ENCODE measurements around the gene ATL1. TPM values are rescaled to one million over a fixed set of nuclear protein-coding genes. Genes with fewer than 3 reads are reported as not detected.

The ATL1 gene
- total and polyA plus RNA-seq, 2 of the 4 experiments (the other 2 are of a cell fraction), result 6.0 to 12.2 TPM

DNA sequence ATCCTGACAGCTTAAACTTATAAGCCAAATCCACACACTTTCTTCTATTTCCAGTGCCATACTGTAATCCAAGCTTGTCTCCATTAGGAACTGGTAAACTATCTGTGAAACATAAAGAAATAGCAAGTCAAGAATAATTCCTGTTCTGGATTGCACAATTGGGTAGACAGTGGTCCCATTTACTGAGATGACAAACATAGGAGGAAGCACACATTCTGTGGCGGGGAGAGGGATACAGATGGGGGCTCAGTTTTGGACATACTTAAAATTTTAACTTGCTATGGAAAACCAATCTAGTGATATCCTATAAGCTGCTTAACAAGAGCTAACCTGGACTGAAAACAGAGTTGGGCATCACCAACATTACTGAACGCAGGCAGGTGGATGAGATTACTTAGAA lies 43.9 kb upstream of the ATL1 start:
- Histone ChIP-seq H3K4ac (ENCODE audit: low read depth, low read length) (no peak overlapping the region), H2BK15ac (ENCODE audit: low read depth, low read length) (no peak overlapping the region), H2AK5ac (ENCODE audit: low read depth, low read length) (no peak overlapping the region), H3K56ac (ENCODE audit: extremely low read depth, insufficient read depth, low read length) (no peak overlapping the region), H3K9me1 (ENCODE audit: insufficient read depth, low read length) (peaks cover 4% of the 10 kb centered on the region), H4K91ac (ENCODE audit: insufficient read depth, low read depth, low read length) (no peak overlapping the region), H3K79me1 (ENCODE audit: low read depth in 1 of 2, low read length in 2 of 2) (peaks cover 19 to 45% of the 10 kb centered on the region in 2 experiments), H3K4me3 (ENCODE audit: insufficient read depth, low read depth, low read length) (no peak overlapping the region), H4K20me1 (ENCODE audit: insufficient read depth, low read length) (peaks cover 75% of the 10 kb centered on the region), H3K14ac (replicated peaks; ENCODE audit: low read depth, low read length) (no peak overlapping the region), H2AK9ac (replicated peaks; ENCODE audit: low read depth, low read length, poor library complexity) (no peak overlapping the region), H3K4me1 (ENCODE audit: control insufficient read depth, insufficient read depth, low read length) (peaks cover under 1% of the 10 kb centered on the region; the same call in 1 of the 2 replicates), H3K9me3 (ENCODE audit: control insufficient read depth, insufficient read depth, low read length) (no peaks in the 10 kb centered on the region), H4K5ac (ENCODE audit: low read depth, low read length) (no peak overlapping the region), H4K8ac (ENCODE audit: low read depth in 2 of 2, low read length in 2 of 2) (no peak overlapping the region), H2BK120ac (ENCODE audit: low read depth, low read length) (no peak overlapping the region), H3K9ac (ENCODE audit: low read depth, low read length) (no peak overlapping the region), H2AFZ (replicated peaks; ENCODE audit: low read length, poor library complexity) (no peak overlapping the region), H3K18ac (ENCODE audit: low read depth, low read length) (no peak overlapping the region), H3K27me3 (ENCODE audit: control insufficient read depth, insufficient read depth, low read length) (no peaks in the 10 kb centered on the region), H2BK5ac (ENCODE audit: low read depth, low read length, poor library complexity, severe bottlenecking) (no peak overlapping the region), H2BK20ac (ENCODE audit: low read depth, low read length) (no peak overlapping the region), H3K23ac (ENCODE audit: low read depth, low read length) (no peak overlapping the region), H3K27ac (ENCODE audit: insufficient read depth, low read length) (no peak overlapping the region), H3K36me3 (ENCODE audit: control insufficient read depth, insufficient read depth, low read length) (peaks cover 12% of the 10 kb centered on the region), H3K4me2 (ENCODE audit: low read depth, low read length) (no peak overlapping the region)
- in situ Hi-C loops (cut with MboI; ENCODE audit: low sequenced_read_pairs) (no loop called here), dilution Hi-C loops (cut with HindIII; ENCODE audit: low sequenced_read_pairs, unreplicated experiment) (no loop called here), intact Hi-C loops (cut with micrococcal nuclease) (no loop called here)
- no CpG with 5 or more reads among the region's 2 CpGs for WGBS, 2 experiments (ENCODE audit: extremely low coverage in 2 of 2, insufficient read length in 1 of 2)
- TF ChIP-seq CEBPB (IDR thresholded peaks at IDR 0.05; ENCODE audit: low read depth, low read length), result peak; percentile 49
- TF ChIP-seq POLR2A (IDR thresholded peaks at IDR 0.05; ENCODE audit: low read depth, low read length), result no peak
- TF ChIP-seq RFX5 (IDR thresholded peaks at IDR 0.05; ENCODE audit: low read depth, low read length), result no peak
- ChIA-PET POLR2A (ENCODE audit: unreplicated experiment) (no interaction called here), CTCF (no interaction called here)
- DNase-seq (no peak), ATAC-seq (ENCODE audit: low read depth) (no peak)
- BruUV-seq (replicated peaks), result no TSS peak

All from IMR-90 (cell line).